HFF-Myc (cell line): ENCODE measurements around the gene VSTM4.

ENCODE experiments used
- DNase-seq: peaks from one replicate; pipeline ENCODE4 v3.0.0-alpha.2; 2011; ENCODE audit warnings: low read depth; ENCODE audit errors: extremely low read depth
- H3K4me3 ChIP-seq: replicated peaks from 2 replicates; pipeline ENCODE4 v1.5.1; 2011; ENCODE audit warnings: low read depth, mild to moderate bottlenecking, control low read depth, low read length
- TF ChIP-seq, protein P1 (sequence below): IDR thresholded peaks from 2 replicates; pipeline ENCODE4 v1.5.1; 2012; ENCODE audit warnings: mild to moderate bottlenecking, low read depth, low read length, control low read depth; ENCODE audit errors: missing control alignments

VSTM4 gene

DNA sequence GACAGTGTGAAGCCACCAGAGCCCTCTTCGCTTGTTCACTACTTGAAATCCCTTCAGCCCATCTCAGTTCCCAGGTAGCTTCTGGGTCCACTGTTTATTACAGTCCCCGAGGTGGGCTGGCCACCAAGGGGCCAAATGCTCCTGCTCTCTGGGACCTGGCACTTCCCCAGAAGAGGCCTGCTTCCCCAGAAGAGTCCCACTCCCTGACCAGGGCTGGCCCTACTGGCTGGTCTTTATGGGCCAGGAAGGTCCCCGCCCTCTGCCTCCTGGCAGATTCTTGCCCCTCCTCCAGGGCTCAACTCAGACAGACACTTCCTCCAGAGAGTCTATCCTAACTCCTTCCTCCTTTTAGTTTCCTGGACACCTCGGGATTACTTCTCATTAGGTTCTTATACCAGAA, 105.0 kb downstream of the VSTM4 start:
- no peak for DNase-seq
- no peak overlapping the region for H3K4me3 ChIP-seq
- TF ChIP-seq, protein P1, sequence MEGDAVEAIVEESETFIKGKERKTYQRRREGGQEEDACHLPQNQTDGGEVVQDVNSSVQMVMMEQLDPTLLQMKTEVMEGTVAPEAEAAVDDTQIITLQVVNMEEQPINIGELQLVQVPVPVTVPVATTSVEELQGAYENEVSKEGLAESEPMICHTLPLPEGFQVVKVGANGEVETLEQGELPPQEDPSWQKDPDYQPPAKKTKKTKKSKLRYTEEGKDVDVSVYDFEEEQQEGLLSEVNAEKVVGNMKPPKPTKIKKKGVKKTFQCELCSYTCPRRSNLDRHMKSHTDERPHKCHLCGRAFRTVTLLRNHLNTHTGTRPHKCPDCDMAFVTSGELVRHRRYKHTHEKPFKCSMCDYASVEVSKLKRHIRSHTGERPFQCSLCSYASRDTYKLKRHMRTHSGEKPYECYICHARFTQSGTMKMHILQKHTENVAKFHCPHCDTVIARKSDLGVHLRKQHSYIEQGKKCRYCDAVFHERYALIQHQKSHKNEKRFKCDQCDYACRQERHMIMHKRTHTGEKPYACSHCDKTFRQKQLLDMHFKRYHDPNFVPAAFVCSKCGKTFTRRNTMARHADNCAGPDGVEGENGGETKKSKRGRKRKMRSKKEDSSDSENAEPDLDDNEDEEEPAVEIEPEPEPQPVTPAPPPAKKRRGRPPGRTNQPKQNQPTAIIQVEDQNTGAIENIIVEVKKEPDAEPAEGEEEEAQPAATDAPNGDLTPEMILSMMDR = no peak

DNA sequence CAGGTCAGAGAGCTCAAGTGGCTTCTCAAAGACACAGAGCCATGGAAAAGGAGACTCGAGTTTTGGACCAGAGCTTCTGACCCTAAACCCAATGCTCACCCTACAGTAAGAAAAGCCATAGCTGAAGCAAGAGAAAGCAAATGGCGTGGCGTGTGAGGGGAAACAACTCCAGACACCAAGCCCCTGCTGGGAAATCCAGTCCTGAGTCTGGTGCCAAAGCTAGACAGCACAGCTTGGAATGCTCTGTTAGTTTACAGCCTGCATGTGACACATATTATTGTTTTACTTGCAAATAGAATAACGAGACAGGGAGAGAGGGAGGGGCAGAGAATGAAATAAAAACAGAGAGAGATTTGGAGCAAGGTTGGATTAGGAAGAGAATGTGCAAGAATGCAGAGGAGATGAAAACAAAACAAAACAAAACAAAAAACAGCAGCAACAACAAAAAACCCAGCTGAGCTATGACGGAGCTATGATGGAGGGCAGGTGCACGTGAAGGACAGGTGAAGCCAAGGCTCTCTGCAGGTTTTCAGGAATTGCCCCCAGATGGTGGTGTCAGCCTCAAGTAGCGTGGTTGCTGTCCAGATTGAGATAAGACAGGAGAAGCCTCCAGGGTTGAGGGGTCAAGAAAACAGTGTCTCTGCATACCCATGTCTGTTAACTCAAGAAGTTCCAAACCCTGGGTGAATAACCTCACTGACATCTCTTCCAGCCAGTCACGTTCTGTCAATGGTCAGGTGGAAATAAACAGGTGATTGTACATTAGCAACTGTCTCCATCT, 105.9 kb downstream of the VSTM4 start:
- TF ChIP-seq, protein P1 = no peak
- DNase-seq = no peak
- H3K4me3 ChIP-seq = no peak overlapping the region

DNA sequence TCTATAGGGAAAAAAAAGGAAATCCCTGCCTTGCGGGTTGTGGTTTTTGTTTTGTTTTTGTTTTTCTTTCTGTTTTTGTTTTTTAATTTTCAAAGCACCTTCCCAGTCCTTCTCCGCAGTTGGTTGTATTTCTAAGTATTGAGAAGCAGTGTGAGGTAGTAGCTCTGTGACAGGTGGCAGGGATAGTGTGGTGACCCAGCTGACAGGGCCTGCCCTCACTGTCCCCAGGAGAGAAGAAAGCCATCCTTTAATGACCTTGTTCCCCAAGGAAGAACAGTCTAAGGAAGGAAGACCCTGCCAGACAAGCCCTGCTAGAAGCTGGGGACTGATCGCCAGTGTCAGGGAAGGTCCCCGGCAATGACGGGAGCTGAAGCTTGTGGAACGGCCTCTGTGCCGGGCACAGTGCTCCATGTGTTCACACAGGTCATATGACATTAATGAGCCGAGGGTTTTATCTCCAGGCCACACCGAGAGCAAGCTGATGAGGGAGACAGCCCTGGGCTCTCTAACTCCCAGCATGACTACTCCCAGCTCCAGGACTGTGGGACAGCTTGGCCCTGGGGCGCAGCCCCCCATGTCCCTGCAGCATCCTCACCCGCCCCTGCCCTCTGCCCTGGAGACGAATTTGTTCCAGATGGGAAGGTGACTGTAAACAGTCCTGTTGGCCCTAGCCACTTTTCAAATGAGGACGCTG, 106.7 kb downstream of the VSTM4 start:
- TF ChIP-seq, protein P1 = no peak
- DNase-seq = no peak
- no peak overlapping the region for H3K4me3 ChIP-seq

DNA sequence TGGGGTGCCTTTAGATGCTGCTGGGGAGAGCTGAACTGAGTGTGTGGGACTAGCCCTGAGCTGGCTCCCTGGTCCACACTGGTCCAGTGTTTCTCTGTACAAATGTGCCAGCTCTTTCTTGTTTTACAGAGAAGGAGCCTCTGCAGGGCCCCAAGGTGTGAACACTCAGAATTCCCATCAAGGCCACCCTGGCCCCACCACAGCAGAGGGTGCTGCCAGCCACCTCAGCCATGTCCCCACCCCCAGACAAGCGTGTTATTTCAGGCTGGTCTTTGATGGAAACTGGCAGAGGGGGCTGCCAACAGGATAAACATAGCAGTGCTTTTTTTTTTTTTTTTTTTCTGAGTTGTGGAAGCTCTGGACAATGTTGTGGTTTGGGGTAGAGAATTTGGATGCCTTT, 107.2 kb downstream of the VSTM4 start:
- H3K4me3 ChIP-seq = no peak overlapping the region
- DNase-seq = no peak
- TF ChIP-seq, protein P1 = no peak

DNA sequence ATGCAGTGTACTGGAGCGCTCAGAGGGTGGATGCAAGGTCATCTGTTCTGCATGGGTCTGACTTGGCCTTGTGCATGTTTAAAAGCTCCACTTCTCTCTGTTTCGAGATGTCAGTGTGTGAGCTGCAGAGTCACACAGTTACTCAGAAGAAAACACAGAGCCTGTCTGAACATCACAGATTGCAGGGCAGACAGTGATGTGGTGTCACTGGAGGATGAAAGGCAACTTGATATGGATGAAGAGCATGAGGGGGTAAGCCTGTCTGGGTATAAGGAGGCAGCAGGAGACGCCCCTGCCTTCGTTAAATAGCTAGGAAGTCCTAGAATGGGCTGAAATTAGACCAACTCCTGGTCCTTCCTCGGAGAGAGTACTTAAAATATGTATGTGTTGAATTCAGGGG, 108.2 kb downstream of the VSTM4 start:
- no peak overlapping the region for H3K4me3 ChIP-seq
- TF ChIP-seq, protein P1 = no peak
- no peak for DNase-seq

DNA sequence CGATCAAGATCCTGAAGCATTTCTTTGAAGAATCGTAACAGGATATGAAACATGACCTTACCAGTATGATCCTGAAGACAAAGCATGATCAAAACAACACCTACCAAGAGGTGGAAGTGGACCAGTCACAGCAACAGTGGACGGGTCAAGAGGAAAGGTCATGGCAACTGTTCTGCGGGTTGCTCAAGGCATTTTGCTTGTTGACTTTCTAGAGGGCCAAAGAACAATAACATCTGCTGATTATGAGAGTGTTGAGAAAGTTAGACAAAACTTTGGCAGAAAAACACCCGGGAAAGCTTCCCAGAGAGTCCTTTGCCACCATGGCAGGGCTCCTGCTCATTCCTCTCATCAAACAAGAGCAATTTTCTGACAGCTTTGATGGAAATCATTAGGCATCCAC, 110.1 kb downstream of the VSTM4 start:
- DNase-seq = no peak
- no peak overlapping the region for H3K4me3 ChIP-seq
- TF ChIP-seq, protein P1 = no peak
